NB4 (cell line): ENCODE data around the gene MCM3.

Source experiments
- CTCF ChIP-seq: IDR thresholded peaks from one replicate; pipeline ENCODE4 v1.5.1; 2012; ENCODE audit warnings: low read depth, low read length
- POLR2A ChIP-seq: IDR thresholded peaks from 2 replicates; pipeline ENCODE4 v1.6.1; 2011; ENCODE audit warnings: mild to moderate bottlenecking; ENCODE audit not compliant: insufficient read length; ENCODE audit errors: extremely low read depth

- TF ChIP-seq CTCF, result no peak
- TF ChIP-seq POLR2A, result no peak
Observed at GRCh38 chr6:52241819-52242218, 42.7 kb downstream of the MCM3 start.
